Measurements from ENCODE around the gene DPP4.

GRCh38 chr2:162057426-162057825, 16.6 kb downstream of the DPP4 start:
- TF ChIP-seq EZH2 (IDR thresholded peaks at IDR 0.05; ENCODE audit: insufficient read depth, poor library complexity, severe bottlenecking) (no peak), EZH2phosphoT487 (IDR thresholded peaks at IDR 0.05; ENCODE audit: insufficient read depth, low read depth) (no peak)
